GM12892 (cell line): Measurements from ENCODE around the gene SCUBE1.

Source experiments
- POLR2AphosphoS5 ChIP-seq: IDR thresholded peaks from 2 replicates; pipeline ENCODE4 v1.6.1; 2011; ENCODE audit warnings: low read depth, low read length, control low read depth
- TAF1 ChIP-seq: IDR thresholded peaks from 2 replicates; pipeline ENCODE4 v1.6.1; 2011; ENCODE audit warnings: low read depth, mild to moderate bottlenecking, control low read depth, low read length, borderline replicate concordance

DNA sequence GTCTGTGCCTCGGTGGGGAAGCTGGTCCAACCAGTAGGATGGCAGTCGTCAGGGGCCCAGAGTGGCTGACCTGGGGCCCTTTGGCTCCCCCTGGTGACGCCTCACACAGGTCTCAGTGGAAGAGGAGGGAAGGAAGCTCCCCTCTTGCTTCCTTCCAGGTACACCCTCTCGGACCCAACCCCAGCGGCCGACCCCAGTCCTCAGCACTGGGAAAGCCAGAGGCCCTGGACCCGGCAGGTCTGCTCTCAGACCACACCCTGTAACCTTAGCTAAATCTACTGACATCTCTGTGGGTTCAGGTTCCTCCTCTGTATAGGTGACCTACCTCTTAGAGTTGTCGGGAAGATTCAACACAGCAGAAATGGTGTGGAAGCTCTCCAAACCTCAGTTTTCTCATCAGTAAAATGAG lies 3.4 kb upstream of the SCUBE1 start:
- no peak for TF ChIP-seq TAF1
- no peak for TF ChIP-seq POLR2AphosphoS5
